HCT116 (cell line): Measurements from ENCODE around the gene RNF217. TPM values are rescaled to one million over a fixed set of nuclear protein-coding genes. Genes with fewer than 3 reads are reported as not detected.

Experiments
- ATAC-seq: fragments of 200-7000 bp; cut with Tn5 transposase; 2 replicates; pipeline ENCODE4 v1.9.1; 2020; ENCODE audit warnings: mild to moderate bottlenecking, moderate library complexity
- BruUV-seq: library from RNA; stranded (reverse); fragments of 400-500 nt; replicated peaks from 2 replicates; lab custom pipeline; 2021; lab: Mats Ljungman, UMichigan
- CTCF ChIA-PET: fragments of 300-600 bp; sonication (Branson Sonifier 250); formaldehyde crosslinking; loops from one replicate; lab custom pipeline; 2021; ENCODE audit warnings: antibody characterized with exemption; lab: Charles Lee
- POLR2A ChIA-PET: fragments of 300-600, 350-600 bp; sonication (Branson Sonifier 250); formaldehyde crosslinking; loops from one replicate; lab custom pipeline; 2021; ENCODE audit warnings: antibody characterized with exemption; lab: Charles Lee
- RAD21 ChIA-PET, 2 experiments: fragments of 300-600 bp; sonication (Branson Sonifier 250); formaldehyde crosslinking; loops; one replicate each; lab custom pipeline; 2023; ENCODE audit warnings: low total read pairs in 2 of 2; ENCODE audit not compliant: uncharacterized antibody in 2 of 2, unreplicated experiment in 2 of 2, low non-redundant PET in 1 of 2; lab: Charles Lee
- DNase-seq: peaks from one replicate; pipeline ENCODE4 v3.0.0-alpha.2; 2010; ENCODE audit warnings: low read depth, low spot score
- H2AFZ ChIP-seq: fragments of 200-600 bp; shearing (Covaris generic), sonication (generic); 2 replicates; pipeline ENCODE4 v1.6.1; 2017; ENCODE audit warnings: low read depth, mixed run types, mixed read lengths, antibody characterized with exemption, low read length; ENCODE audit not compliant: poor library complexity, severe bottlenecking
- H3K27ac ChIP-seq: 2 replicates; pipeline ENCODE4 v1.5.1; 2012; ENCODE audit warnings: low read depth, low read length
- H3K27me3 ChIP-seq: fragments of 200-600 bp; sonication (generic); 2 replicates; pipeline ENCODE4 v1.6.1; 2016; ENCODE audit warnings: mixed run types, low read length, mixed read lengths; ENCODE audit not compliant: insufficient read depth
- H3K36me3 ChIP-seq, 2 experiments: fragments of 200-500 bp in 1 of 2; fragments of 200-600 bp in 1 of 2; sonication (Bioruptor generic) in 1 of 2; sonication (generic) in 1 of 2; 2 replicates each; pipeline versions ENCODE4 v1.5.1 to v1.6.1; 2014 to 2016; ENCODE audit warnings: low read length in 2 of 2, inconsistent platforms in 1 of 2, mixed read lengths in 1 of 2, mixed run types in 1 of 2; ENCODE audit not compliant: insufficient read depth in 2 of 2, control insufficient read depth in 1 of 2
- H3K4me1 ChIP-seq, 2 experiments: fragments of 200-600 bp in 1 of 2; sonication (generic) in 1 of 2; 2 replicates each; pipeline versions ENCODE4 v1.5.1 to v1.6.1; 2012 to 2017; ENCODE audit warnings: low read length in 2 of 2, inconsistent platforms in 1 of 2, mild to moderate bottlenecking in 1 of 2, mixed read lengths in 1 of 2, mixed run types in 1 of 2, moderate library complexity in 1 of 2; ENCODE audit not compliant: insufficient read depth in 2 of 2, control insufficient read depth in 1 of 2
- H3K4me2 ChIP-seq: fragments of 200-600 bp; sonication (generic); 2 replicates; pipeline ENCODE4 v1.6.1; 2017; ENCODE audit warnings: mixed run types, low read length, mixed read lengths
- H3K4me3 ChIP-seq, 2 experiments: fragments of 200-600 bp in 1 of 2; sonication (generic) in 1 of 2; replicated peaks in 1 of 2; 2 replicates each; pipeline ENCODE4 v1.5.1; 2011 to 2016; ENCODE audit warnings: low read length in 2 of 2, control low read depth in 1 of 2, low read depth in 1 of 2, mild to moderate bottlenecking in 1 of 2, mixed read lengths in 1 of 2, mixed run types in 1 of 2
- H3K79me2 ChIP-seq: fragments of 200-600 bp; sonication (generic); 2 replicates; pipeline ENCODE4 v1.6.1; 2017; ENCODE audit warnings: mild to moderate bottlenecking, mixed run types, low read length, moderate library complexity, mixed read lengths; ENCODE audit not compliant: insufficient read depth
- H3K9ac ChIP-seq: fragments of 200-600 bp; sonication (generic); 2 replicates; pipeline ENCODE4 v1.6.1; 2016; ENCODE audit warnings: low read length, mixed read lengths
- H3K9me2 ChIP-seq: fragments of 200-600 bp; sonication (generic), shearing (Covaris generic); 2 replicates; pipeline ENCODE4 v1.6.1; 2017; ENCODE audit warnings: mixed run types, mild to moderate bottlenecking, moderate library complexity; ENCODE audit not compliant: insufficient read depth
- H3K9me3 ChIP-seq, 2 experiments: fragments of 200-500 bp in 1 of 2; fragments of 200-600 bp in 1 of 2; sonication (Bioruptor generic) in 1 of 2; sonication (generic) in 1 of 2; 2 replicates each; pipeline ENCODE4 v1.6.1; 2014 to 2017; ENCODE audit warnings: low read length in 2 of 2, mixed read lengths in 2 of 2, inconsistent platforms in 1 of 2, low read depth in 1 of 2, mild to moderate bottlenecking in 1 of 2, mixed run types in 1 of 2, moderate library complexity in 1 of 2; ENCODE audit not compliant: control insufficient read depth in 1 of 2, insufficient read depth in 1 of 2
- H4K20me1 ChIP-seq: fragments of 200-600 bp; sonication (generic), shearing (Covaris generic); 2 replicates; pipeline ENCODE4 v1.6.1; 2017; ENCODE audit warnings: mixed run types, mild to moderate bottlenecking, moderate library complexity; ENCODE audit not compliant: insufficient read depth
- ATF3 ChIP-seq: IDR thresholded peaks from 2 replicates; pipeline ENCODE4 v1.6.1; 2012
- CBX3 ChIP-seq: IDR thresholded peaks from 2 replicates; pipeline ENCODE4 v1.6.1; 2012; ENCODE audit warnings: low read depth
- CEBPB ChIP-seq: IDR thresholded peaks from 2 replicates; pipeline ENCODE4 v1.6.1; 2012; ENCODE audit warnings: low read depth
- CTCF ChIP-seq, 3 experiments: fragments of 200-600 bp in 1 of 3; sonication (generic) in 1 of 3; IDR thresholded peaks in 2 of 3; conservative IDR thresholded peaks in 1 of 3; 2 replicates each; pipeline ENCODE4 v1.5.1; 2012 to 2017; ENCODE audit warnings: low read depth in 2 of 3, low read length in 2 of 3, antibody characterized with exemption in 1 of 3, borderline replicate concordance in 1 of 3, control low read depth in 1 of 3, mild to moderate bottlenecking in 1 of 3, mixed read lengths in 1 of 3, mixed run types in 1 of 3, moderate library complexity in 1 of 3; ENCODE audit not compliant: insufficient read depth in 1 of 3
- EZH2 ChIP-seq: fragments of 200-600 bp; sonication (generic); IDR thresholded peaks from 2 replicates; pipeline ENCODE4 v1.6.1; 2017; ENCODE audit warnings: antibody characterized with exemption, mixed run types
- SIN3A ChIP-seq: IDR thresholded peaks from 2 replicates; pipeline ENCODE4 v1.6.1; 2012; ENCODE audit warnings: low read depth
- SP1 ChIP-seq: IDR thresholded peaks from 2 replicates; pipeline ENCODE4 v1.6.1; 2012; ENCODE audit warnings: low read depth
- SRF ChIP-seq: IDR thresholded peaks from 2 replicates; pipeline ENCODE4 v1.6.1; 2012; ENCODE audit warnings: low read depth
- YY1 ChIP-seq: IDR thresholded peaks from 2 replicates; pipeline ENCODE4 v1.6.1; 2011; ENCODE audit warnings: low read length, low read depth, moderate library complexity, mild to moderate bottlenecking; ENCODE audit not compliant: insufficient replicate concordance; ENCODE audit errors: extremely low read depth
- ZNF274 ChIP-seq: fragments of 200-500 bp; sonication (Bioruptor generic); IDR thresholded peaks from 2 replicates; pipeline ENCODE4 v1.6.1; 2014; ENCODE audit warnings: mild to moderate bottlenecking, low read depth, low read length, inconsistent platforms
- intact Hi-C: fragments of 100-400 bp; cut with micrococcal nuclease; formaldehyde crosslinking; loops from 2 replicates; pipeline ENCODE4 v1.10.0; 2022
- total RNA-seq: library from RNA; stranded (reverse); gene quantifications from one replicate; pipeline ENCODE4 v1.2.1, GENCODE V29; 2021; ENCODE audit not compliant: unreplicated experiment
- TF ChIP-seq, protein P1 (sequence below): IDR thresholded peaks from 2 replicates; pipeline ENCODE4 v1.6.1; 2012

Gene RNF217
- total RNA-seq, 1 experiment from 2014 or later = 20.4 TPM

- Histone ChIP-seq H3K4me2 (no peak overlapping the region), H3K36me3 (no peaks in the 10 kb centered on the region; a peak in 1 of 4 replicates), H3K9ac (no peak overlapping the region), H4K20me1 (no peaks in the 10 kb centered on the region), H3K27ac (no peak overlapping the region), H3K79me2 (no peaks in the 10 kb centered on the region; the same call in 1 of the 2 replicates), H3K9me2 (no peaks in the 10 kb centered on the region), H3K9me3 (no peaks in the 10 kb centered on the region), H3K27me3 (no peaks in the 10 kb centered on the region), H2AFZ (no peak overlapping the region)
- no peak for ATAC-seq
- no peak for DNase-seq
- RAD21 ChIA-PET = no interaction called here
- POLR2A ChIA-PET = interaction anchor here (1.0 kb wide), 1 partner anchor 10 kb away, joined by 3 read pairs; no protein-coding TSS in a partner anchor
- intact Hi-C loops = no loop called here
- CTCF ChIA-PET = no interaction called here
- TF ChIP-seq CTCF (IDR thresholded peaks at IDR 0.05 in 2 of 3, conservative IDR thresholded peaks at IDR 0.05 in 1 of 3; ENCODE audit: borderline replicate concordance in 1 of 3, insufficient read depth in 1 of 3, low read depth in 2 of 3, low read length in 2 of 3) = no peak
- TF ChIP-seq, protein P1, sequence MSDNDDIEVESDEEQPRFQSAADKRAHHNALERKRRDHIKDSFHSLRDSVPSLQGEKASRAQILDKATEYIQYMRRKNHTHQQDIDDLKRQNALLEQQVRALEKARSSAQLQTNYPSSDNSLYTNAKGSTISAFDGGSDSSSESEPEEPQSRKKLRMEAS = no peak
- no peak for TF ChIP-seq EZH2
- TF ChIP-seq SRF = peak; percentile 46; the same call in 1 of the 2 replicates
- no peak for TF ChIP-seq SIN3A
- no peak for TF ChIP-seq ZNF274
- no peak for TF ChIP-seq YY1
- TF ChIP-seq CBX3 = no peak
- no peak for TF ChIP-seq SP1
- TF ChIP-seq CEBPB = peak; percentile 81
- peak; percentile 65; the same call in 1 of the 2 replicates for TF ChIP-seq ATF3
- TF ChIP-seq, all 23 proteins: peak for 3
- H3K4me1 ChIP-seq = peaks cover 6 to 9% of the 10 kb centered on the region in 2 experiments; a peak in 3 of 4 replicates
- H3K4me3 ChIP-seq = no peak overlapping the region
- BruUV-seq = no TSS peak
Observed at GRCh38 chr6:125013938-125014660, 51.9 kb downstream of the RNF217 start.
